Measurements from ENCODE around the gene BABAM2. TPM values are rescaled to one million over a fixed set of nuclear protein-coding genes. Genes with fewer than 3 reads are reported as not detected.

Gene BABAM2
- total RNA-seq, 1 experiment from 2014 or later, result 16.3 TPM

GRCh38 chr2:28002181-28002580, 111.7 kb downstream of the BABAM2 start:
- Histone ChIP-seq H3K27me3 (ENCODE audit: low read length) (no peaks in the 10 kb centered on the region), H2AFZ (ENCODE audit: low read length) (no peak overlapping the region), H3K9me3 (ENCODE audit: low read length) (no peaks in the 10 kb centered on the region), H3K79me2 (ENCODE audit: low read length) (no peaks in the 10 kb centered on the region), H3K4me2 (ENCODE audit: low read length) (no peak overlapping the region), H3F3A (ENCODE audit: low read length, unreplicated experiment) (no peaks in the 10 kb centered on the region), H3K27ac (ENCODE audit: low read length) (no peak overlapping the region), H3K4me1 (ENCODE audit: insufficient read depth, low read length) (peaks cover 13% of the 10 kb centered on the region), H4K20me1 (ENCODE audit: low read length) (no peaks in the 10 kb centered on the region), H3K9ac (ENCODE audit: low read length) (no peak overlapping the region), H3K4me3 (ENCODE audit: low read length) (no peak overlapping the region), H3K36me3 (ENCODE audit: low read depth, low read length) (no peaks in the 10 kb centered on the region), H3K9me2 (replicated peaks; ENCODE audit: low read length) (no peaks in the 10 kb centered on the region)
- TF ChIP-seq EZH2phosphoT487 (IDR thresholded peaks at IDR 0.05; ENCODE audit: borderline replicate concordance, low read length) (no peak), EZH2 (IDR thresholded peaks at IDR 0.05; ENCODE audit: low read length, unreplicated experiment) (no peak), CTCF (conservative IDR thresholded peaks at IDR 0.05; ENCODE audit: low read depth, low read length) (no peak)
- DNase-seq (no peak), ATAC-seq (no peak)
- ChIA-PET CTCF (no interaction called here), POLR2A (ENCODE audit: unreplicated experiment) (no interaction called here)
- intact Hi-C loops (cut with micrococcal nuclease), result no loop called here
- no TSS peak for BruUV-seq (replicated peaks)

- Histone ChIP-seq H3F3A (ENCODE audit: low read length, unreplicated experiment) (no peaks in the 10 kb centered on the region), H3K4me2 (ENCODE audit: low read length) (peak overlapping the region; percentile 4; the same call in 1 of the 2 replicates), H3K9ac (ENCODE audit: low read length) (no peak overlapping the region), H4K20me1 (ENCODE audit: low read length) (no peaks in the 10 kb centered on the region), H3K9me3 (ENCODE audit: low read length) (no peaks in the 10 kb centered on the region), H3K36me3 (ENCODE audit: low read depth, low read length) (no peaks in the 10 kb centered on the region), H3K79me2 (ENCODE audit: low read length) (no peaks in the 10 kb centered on the region), H3K4me3 (ENCODE audit: low read length) (no peak overlapping the region), H3K9me2 (replicated peaks; ENCODE audit: low read length) (no peaks in the 10 kb centered on the region), H3K4me1 (ENCODE audit: insufficient read depth, low read length) (peaks cover 13% of the 10 kb centered on the region), H2AFZ (ENCODE audit: low read length) (no peak overlapping the region), H3K27me3 (ENCODE audit: low read length) (no peaks in the 10 kb centered on the region), H3K27ac (ENCODE audit: low read length) (peak overlapping the region; percentile 5; the same call in 1 of the 2 replicates)
- ATAC-seq, result peak; percentile 72
- BruUV-seq (replicated peaks), result no TSS peak
- DNase-seq, result peak; percentile 81
- intact Hi-C loops (cut with micrococcal nuclease), result no loop called here
- CTCF ChIA-PET, result interaction anchor here (0.5 kb wide), 1 partner anchor 246 kb away, joined by 4 read pairs; no protein-coding TSS in a partner anchor
- POLR2A ChIA-PET (ENCODE audit: unreplicated experiment), result interaction anchor here (0.7 kb wide), 1 partner anchor 173 kb away, joined by 5 read pairs; no protein-coding TSS in a partner anchor
- no peak for TF ChIP-seq CTCF (conservative IDR thresholded peaks at IDR 0.05; ENCODE audit: low read depth, low read length)
- TF ChIP-seq EZH2phosphoT487 (IDR thresholded peaks at IDR 0.05; ENCODE audit: borderline replicate concordance, low read length), result no peak
- TF ChIP-seq EZH2 (IDR thresholded peaks at IDR 0.05; ENCODE audit: low read length, unreplicated experiment), result no peak
Measured at GRCh38 chr2:28004086-28004485, 113.6 kb downstream of the BABAM2 start.

GRCh38 chr2:28009732-28010131, 119.2 kb downstream of the BABAM2 start:
- Histone ChIP-seq H3K9me3 (ENCODE audit: low read length) (no peaks in the 10 kb centered on the region), H3K79me2 (ENCODE audit: low read length) (no peaks in the 10 kb centered on the region), H3K4me1 (ENCODE audit: insufficient read depth, low read length) (peaks cover under 1% of the 10 kb centered on the region; the same call in 1 of the 2 replicates), H3K27ac (ENCODE audit: low read length) (no peak overlapping the region), H3K36me3 (ENCODE audit: low read depth, low read length) (no peaks in the 10 kb centered on the region), H3K4me2 (ENCODE audit: low read length) (no peak overlapping the region), H3F3A (ENCODE audit: low read length, unreplicated experiment) (no peaks in the 10 kb centered on the region), H3K9ac (ENCODE audit: low read length) (no peak overlapping the region), H2AFZ (ENCODE audit: low read length) (no peak overlapping the region), H3K27me3 (ENCODE audit: low read length) (no peaks in the 10 kb centered on the region), H3K9me2 (replicated peaks; ENCODE audit: low read length) (no peaks in the 10 kb centered on the region), H3K4me3 (ENCODE audit: low read length) (no peak overlapping the region), H4K20me1 (ENCODE audit: low read length) (no peaks in the 10 kb centered on the region)
- ATAC-seq (no peak), DNase-seq (peak; percentile 37)
- no peak for TF ChIP-seq CTCF (conservative IDR thresholded peaks at IDR 0.05; ENCODE audit: low read depth, low read length)
- no peak for TF ChIP-seq EZH2phosphoT487 (IDR thresholded peaks at IDR 0.05; ENCODE audit: borderline replicate concordance, low read length)
- no peak for TF ChIP-seq EZH2 (IDR thresholded peaks at IDR 0.05; ENCODE audit: low read length, unreplicated experiment)
- intact Hi-C loops (cut with micrococcal nuclease), result no loop called here
- ChIA-PET POLR2A (ENCODE audit: unreplicated experiment) (no interaction called here), CTCF (no interaction called here)
- BruUV-seq (replicated peaks), result no TSS peak

All from PC-3 (cell line).